Measurements from ENCODE around the gene ARL4D.

- TF ChIP-seq POLR2AphosphoS5 (IDR thresholded peaks at IDR 0.05; ENCODE audit: insufficient read depth, low read depth, low read length) (no peak), CTCF (IDR thresholded peaks at IDR 0.05; ENCODE audit: extremely low read depth in 1 of 2, insufficient read depth in 1 of 2, low read depth in 1 of 2, low read length in 2 of 2) (no peak), GATA2 (IDR thresholded peaks at IDR 0.05; ENCODE audit: insufficient read depth, insufficient read length, low read depth, low read length) (no peak), EZH2 (IDR thresholded peaks at IDR 0.05; ENCODE audit: borderline replicate concordance, low read depth, low read length, severe bottlenecking) (no peak), POLR2A (IDR thresholded peaks at IDR 0.05; ENCODE audit: low read depth, low read length) (no peak), MAX (IDR thresholded peaks at IDR 0.05; ENCODE audit: insufficient read depth, insufficient read length) (no peak), JUN (IDR thresholded peaks at IDR 0.05; ENCODE audit: borderline replicate concordance, insufficient read depth, insufficient read length, low read depth) (no peak), FOS (IDR thresholded peaks at IDR 0.05; ENCODE audit: borderline replicate concordance, insufficient read depth, low read length) (no peak)
These were observed 32.3 kb downstream of the ARL4D start for GRCh38 chr17:43430936-43431713.

All from endothelial cell of umbilical vein (primary cell).